Neural cell (in vitro differentiated cells): ENCODE results near the gene TESK1.
"Not testable (repeated sequence)": the region's sequence is repeated elsewhere in the genome, so short reads cannot be mapped to it uniquely, and the experiment has no call there.

Experiments used
- EP300 ChIP-seq: fragments of 450-650 bp; conservative IDR thresholded peaks from 2 replicates; pipeline ENCODE4 v1.6.1; 2014; ENCODE audit warnings: antibody characterized with exemption, mild to moderate bottlenecking, moderate library complexity; ENCODE audit not compliant: poor library complexity, severe bottlenecking
- EZH2 ChIP-seq: fragments of 200-600, 300-800 bp; shearing (Covaris generic), sonication (generic); IDR thresholded peaks from 2 replicates; pipeline ENCODE4 v1.6.1; 2014; ENCODE audit warnings: antibody characterized with exemption, low read length, borderline replicate concordance, mild to moderate bottlenecking; ENCODE audit not compliant: insufficient read depth, poor library complexity, severe bottlenecking
- MXI1 ChIP-seq: fragments of 450-650 bp; conservative IDR thresholded peaks from 2 replicates; pipeline ENCODE4 v1.6.1; 2014; ENCODE audit warnings: antibody characterized with exemption, mild to moderate bottlenecking; ENCODE audit not compliant: poor library complexity, severe bottlenecking
- POLR2AphosphoS5 ChIP-seq: IDR thresholded peaks from 2 replicates; pipeline ENCODE4 v1.6.1; 2012
- TF ChIP-seq, protein P1 (sequence below): fragments of 450-650 bp; IDR thresholded peaks from 2 replicates; pipeline ENCODE4 v1.5.1; 2014; ENCODE audit warnings: antibody characterized with exemption, mild to moderate bottlenecking, moderate library complexity; ENCODE audit not compliant: poor library complexity, severe bottlenecking

- not testable (repeated sequence) for TF ChIP-seq EZH2, POLR2AphosphoS5, MXI1, EP300
- TF ChIP-seq, protein P1, sequence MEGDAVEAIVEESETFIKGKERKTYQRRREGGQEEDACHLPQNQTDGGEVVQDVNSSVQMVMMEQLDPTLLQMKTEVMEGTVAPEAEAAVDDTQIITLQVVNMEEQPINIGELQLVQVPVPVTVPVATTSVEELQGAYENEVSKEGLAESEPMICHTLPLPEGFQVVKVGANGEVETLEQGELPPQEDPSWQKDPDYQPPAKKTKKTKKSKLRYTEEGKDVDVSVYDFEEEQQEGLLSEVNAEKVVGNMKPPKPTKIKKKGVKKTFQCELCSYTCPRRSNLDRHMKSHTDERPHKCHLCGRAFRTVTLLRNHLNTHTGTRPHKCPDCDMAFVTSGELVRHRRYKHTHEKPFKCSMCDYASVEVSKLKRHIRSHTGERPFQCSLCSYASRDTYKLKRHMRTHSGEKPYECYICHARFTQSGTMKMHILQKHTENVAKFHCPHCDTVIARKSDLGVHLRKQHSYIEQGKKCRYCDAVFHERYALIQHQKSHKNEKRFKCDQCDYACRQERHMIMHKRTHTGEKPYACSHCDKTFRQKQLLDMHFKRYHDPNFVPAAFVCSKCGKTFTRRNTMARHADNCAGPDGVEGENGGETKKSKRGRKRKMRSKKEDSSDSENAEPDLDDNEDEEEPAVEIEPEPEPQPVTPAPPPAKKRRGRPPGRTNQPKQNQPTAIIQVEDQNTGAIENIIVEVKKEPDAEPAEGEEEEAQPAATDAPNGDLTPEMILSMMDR: not testable (repeated sequence)
Observed at GRCh38 chr9:35596907-35597306, 8.2 kb upstream of the TESK1 start.
